Body of pancreas (tissue), 4 donors: Measurements from ENCODE around the gene KREMEN1. TPM values are rescaled to one million over a fixed set of nuclear protein-coding genes. Genes with fewer than 3 reads are reported as not detected.

Experiments used
- ATAC-seq: fragments of 150-250 bp; one replicate; pipeline ENCODE4 v1.9.1; 2016
- DNase-seq, 4 donors: peaks; one replicate each; pipeline ENCODE4 v3.0.0-alpha.2; 2019
- H3K27ac ChIP-seq, 4 donors: fragments of 200-600 bp; sonication (generic); 1 replicate in 3 of 4; 2 replicates in 1 of 4; pipeline versions ENCODE4 v1.5.1 to v1.6.1; 2016 to 2019; ENCODE audit warnings: mild to moderate bottlenecking in 1 of 4, mixed read lengths in 1 of 4, moderate library complexity in 1 of 4
- H3K27me3 ChIP-seq, 2 donors: fragments of 200-600 bp; sonication (generic); one replicate each; pipeline ENCODE4 v1.6.0; 2016; ENCODE audit warnings: mild to moderate bottlenecking in 1 of 2
- H3K36me3 ChIP-seq, 2 donors: fragments of 200-600 bp; sonication (generic); replicated peaks in 1 of 2; 2 replicates each; pipeline ENCODE4 v1.5.1; 2016; ENCODE audit warnings: low read depth in 2 of 2; ENCODE audit not compliant: insufficient read depth in 1 of 2
- H3K4me1 ChIP-seq: fragments of 200-600 bp; sonication (generic); one replicate; pipeline ENCODE4 v1.6.0; 2016
- H3K4me3 ChIP-seq, 2 donors: fragments of 200-600 bp; sonication (generic); 1 replicate in 1 of 2; 2 replicates in 1 of 2; pipeline ENCODE4 v1.5.1; 2016 to 2019
- H3K9me3 ChIP-seq, 3 donors: fragments of 200-600 bp; sonication (generic); 1 replicate in 2 of 3; 2 replicates in 1 of 3; pipeline ENCODE4 v1.5.1; 2016
- POLR2A ChIP-seq, 3 donors: fragments of 450-650 bp; IDR thresholded peaks; one replicate each; pipeline ENCODE4 v1.6.1; 2016; ENCODE audit warnings: antibody characterized with exemption in 3 of 3, mild to moderate bottlenecking in 2 of 3
- WGBS, 2 donors: methylation state at CpG; one replicate each; pipeline ENCODE4 v1.1.5; 2017; 5-methylcytosine and 5-hydroxymethylcytosine counted together
- intact Hi-C: fragments of 100-400 bp; cut with DNase I; formaldehyde crosslinking; loops from one replicate; pipeline ENCODE4 v1.15.1; 2023
- total RNA-seq, 2 donors: library from RNA; depleted of rRNA; stranded (reverse); fragments of >200 nt; gene quantifications; one replicate each; pipeline ENCODE4 v1.1.0, GENCODE V29; 2016
- TF ChIP-seq, protein P1 (sequence below), 7 experiments: fragments of 450-650 bp in 4 of 7; fragments of 200-600 bp in 3 of 7; sonication (generic) in 3 of 7; IDR thresholded peaks; one replicate each; pipeline ENCODE4 v1.5.1; 2016 to 2019; ENCODE audit warnings: antibody characterized with exemption in 7 of 7

KREMEN1 gene
- total RNA-seq, 2 donors from 2014 or later, result 6.6 to 7.3 TPM

DNA sequence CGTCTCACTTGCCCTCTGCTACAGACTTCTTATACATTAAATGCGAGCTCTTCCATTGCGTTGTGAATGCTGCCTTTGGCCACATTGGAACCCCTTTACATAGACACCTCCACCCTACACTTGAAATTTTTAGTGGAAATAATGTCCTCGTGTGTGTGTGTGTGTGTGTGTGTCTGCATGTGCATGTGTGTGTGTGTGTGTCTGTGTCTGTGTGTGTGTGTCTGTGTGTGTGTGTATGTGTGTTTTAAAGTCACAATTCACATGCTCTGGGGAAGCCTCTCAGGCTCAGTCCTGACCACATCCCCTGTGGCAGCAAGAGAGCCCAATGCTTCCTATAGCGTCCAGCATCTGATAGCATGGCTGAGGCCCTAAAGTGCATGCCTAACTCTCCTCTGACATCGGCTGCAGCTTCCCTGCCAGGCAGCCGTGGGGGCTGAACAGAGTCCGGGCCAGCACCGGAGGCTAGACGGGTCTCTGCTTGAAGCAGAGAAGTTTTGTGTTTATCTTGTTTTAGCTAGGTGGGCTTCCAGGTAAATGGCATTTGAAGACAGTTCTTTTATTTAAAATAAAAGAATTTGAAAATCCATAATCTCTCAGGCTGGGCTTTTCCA, 68.3 kb downstream of the KREMEN1 start:
- DNase-seq (no peak), ATAC-seq (no peak)
- H3K9me3 ChIP-seq, result no peaks in the 10 kb centered on the region
- H3K27me3 ChIP-seq, result no peaks in the 10 kb centered on the region
- TF ChIP-seq, protein P1, sequence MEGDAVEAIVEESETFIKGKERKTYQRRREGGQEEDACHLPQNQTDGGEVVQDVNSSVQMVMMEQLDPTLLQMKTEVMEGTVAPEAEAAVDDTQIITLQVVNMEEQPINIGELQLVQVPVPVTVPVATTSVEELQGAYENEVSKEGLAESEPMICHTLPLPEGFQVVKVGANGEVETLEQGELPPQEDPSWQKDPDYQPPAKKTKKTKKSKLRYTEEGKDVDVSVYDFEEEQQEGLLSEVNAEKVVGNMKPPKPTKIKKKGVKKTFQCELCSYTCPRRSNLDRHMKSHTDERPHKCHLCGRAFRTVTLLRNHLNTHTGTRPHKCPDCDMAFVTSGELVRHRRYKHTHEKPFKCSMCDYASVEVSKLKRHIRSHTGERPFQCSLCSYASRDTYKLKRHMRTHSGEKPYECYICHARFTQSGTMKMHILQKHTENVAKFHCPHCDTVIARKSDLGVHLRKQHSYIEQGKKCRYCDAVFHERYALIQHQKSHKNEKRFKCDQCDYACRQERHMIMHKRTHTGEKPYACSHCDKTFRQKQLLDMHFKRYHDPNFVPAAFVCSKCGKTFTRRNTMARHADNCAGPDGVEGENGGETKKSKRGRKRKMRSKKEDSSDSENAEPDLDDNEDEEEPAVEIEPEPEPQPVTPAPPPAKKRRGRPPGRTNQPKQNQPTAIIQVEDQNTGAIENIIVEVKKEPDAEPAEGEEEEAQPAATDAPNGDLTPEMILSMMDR (IDR thresholded peaks at IDR 0.05), result no peak
- no peak for TF ChIP-seq POLR2A (IDR thresholded peaks at IDR 0.05)
- WGBS, 2 donors, result 74 to 78% methylated on average over 8 to 10 of the region's 10 CpGs
- no peaks in the 10 kb centered on the region for H3K4me1 ChIP-seq
- no peak overlapping the region for H3K27ac ChIP-seq
- no peak overlapping the region for H3K4me3 ChIP-seq
- intact Hi-C loops, result no loop called here
- H3K36me3 ChIP-seq, result no peaks in the 10 kb centered on the region

DNA sequence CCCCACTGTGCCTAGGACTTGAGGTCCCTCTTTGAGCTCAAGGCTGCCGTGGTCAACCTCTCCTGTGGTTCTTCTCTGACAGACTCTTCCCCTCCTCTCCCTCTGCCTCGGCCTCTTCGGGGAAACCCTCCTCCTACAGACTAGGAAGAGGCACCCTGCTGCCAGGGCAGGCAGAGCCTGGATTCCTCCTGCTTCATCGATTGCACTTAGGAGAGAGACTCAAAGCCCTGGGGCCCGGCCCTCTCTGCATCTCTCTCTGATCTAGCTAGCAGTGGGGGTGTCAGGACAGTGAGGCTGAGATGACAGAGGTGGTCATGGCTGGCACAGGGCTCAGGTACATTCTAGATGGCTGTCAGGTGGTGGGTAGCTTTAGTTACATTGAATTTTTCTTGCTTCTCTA, 69.3 kb downstream of the KREMEN1 start:
- intact Hi-C loops, result no loop called here
- no peaks in the 10 kb centered on the region for H3K36me3 ChIP-seq

DNA sequence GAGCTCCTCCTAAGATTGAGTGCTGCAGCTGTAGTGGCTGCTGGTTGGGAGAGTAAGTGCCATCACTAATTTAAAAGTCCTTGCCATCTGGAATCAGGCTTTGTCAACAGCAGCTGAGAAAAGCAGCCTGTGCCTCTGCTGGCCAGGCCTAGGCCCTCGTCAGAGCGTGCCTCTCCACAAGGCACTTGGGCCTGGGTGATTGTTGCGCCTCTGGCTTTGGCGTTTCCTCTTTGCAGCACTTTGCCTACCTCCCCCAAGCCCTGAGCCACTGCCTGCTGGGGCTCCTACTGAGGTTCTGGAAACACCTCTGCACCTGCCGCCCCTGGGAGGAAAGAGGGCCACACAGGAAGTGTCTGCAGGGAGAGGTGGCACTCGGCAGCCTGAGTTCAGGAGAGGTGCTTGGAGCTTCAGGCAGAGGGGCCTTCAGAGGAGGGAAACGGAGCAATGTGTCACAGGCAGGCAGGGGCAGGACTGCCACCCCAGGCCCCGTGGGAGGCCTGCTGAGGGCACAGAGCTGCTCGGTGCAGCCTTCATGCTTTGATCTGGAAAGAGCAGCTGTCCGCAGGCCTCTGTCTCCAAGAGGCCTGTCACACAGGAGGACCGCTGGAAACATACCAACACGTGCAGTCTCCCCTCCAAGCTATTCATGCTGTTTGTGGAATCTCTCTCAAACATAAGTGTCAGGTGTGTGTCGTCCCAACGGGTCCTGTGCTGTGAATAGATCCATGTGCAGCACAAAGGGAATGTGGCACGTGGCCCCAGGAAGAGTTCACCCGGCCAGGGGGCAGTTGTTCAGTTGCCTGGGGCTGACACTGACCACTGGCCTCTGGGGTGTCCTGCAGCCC, 71.3 kb downstream of the KREMEN1 start:
- 80 to 86% methylated on average over 6 to 16 of the region's 16 CpGs for WGBS, 2 donors
- Histone ChIP-seq H3K4me1 (no peaks in the 10 kb centered on the region), H3K9me3 (no peaks in the 10 kb centered on the region), H3K36me3 (no peaks in the 10 kb centered on the region), H3K27ac (no peak overlapping the region), H3K27me3 (no peaks in the 10 kb centered on the region), H3K4me3 (no peak overlapping the region)
- intact Hi-C loops, result no loop called here
- ATAC-seq, result no peak
- no peak for TF ChIP-seq POLR2A (IDR thresholded peaks at IDR 0.05)
- TF ChIP-seq, protein P1 (IDR thresholded peaks at IDR 0.05), result no peak
- DNase-seq, result no peak

More for the DNA sequence above, 69.3 kb downstream of the KREMEN1 start:
- no peaks in the 10 kb centered on the region for H3K27me3 ChIP-seq
- no peak overlapping the region for H3K27ac ChIP-seq
- H3K4me1 ChIP-seq, result no peaks in the 10 kb centered on the region
- no peak for TF ChIP-seq POLR2A (IDR thresholded peaks at IDR 0.05)
- TF ChIP-seq, protein P1 (IDR thresholded peaks at IDR 0.05), result no peak
- ATAC-seq, result no peak
- no peaks in the 10 kb centered on the region for H3K9me3 ChIP-seq
- WGBS, 2 donors, result 77 to 84% methylated on average over 5 of the region's 5 CpGs
- DNase-seq, result no peak
- no peak overlapping the region for H3K4me3 ChIP-seq

DNA sequence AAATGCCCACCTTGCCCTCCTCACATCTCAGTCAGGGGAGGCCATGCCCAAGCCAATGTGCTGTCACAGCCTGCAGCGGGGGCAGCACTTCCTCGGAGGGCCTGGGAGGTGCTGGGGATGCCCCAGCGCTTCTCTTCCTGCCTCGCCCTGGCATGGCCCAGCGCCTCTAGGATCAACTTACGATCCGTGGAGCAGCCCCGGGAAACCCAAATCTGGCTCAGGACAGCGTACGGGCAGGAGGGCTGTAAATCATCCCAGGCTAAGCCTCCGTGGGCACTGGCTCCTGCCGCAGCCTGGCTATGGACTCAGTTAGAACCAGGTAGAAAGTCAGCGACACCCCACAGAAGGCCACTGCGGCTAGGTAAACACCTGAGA, 71.9 kb downstream of the KREMEN1 start:
- Histone ChIP-seq H3K27ac (no peak overlapping the region), H3K36me3 (no peaks in the 10 kb centered on the region), H3K9me3 (no peaks in the 10 kb centered on the region), H3K27me3 (no peaks in the 10 kb centered on the region), H3K4me3 (no peak overlapping the region), H3K4me1 (no peaks in the 10 kb centered on the region)
- no peak for DNase-seq
- TF ChIP-seq, protein P1 (IDR thresholded peaks at IDR 0.05), result no peak
- TF ChIP-seq POLR2A (IDR thresholded peaks at IDR 0.05), result no peak
- WGBS, 2 donors, result 90 to 97% methylated on average over 6 to 14 of the region's 14 CpGs
- intact Hi-C loops, result no loop called here
- ATAC-seq, result no peak
